ENCODE results near the gene TXNDC17. TPM values are rescaled to one million over a fixed set of nuclear protein-coding genes. Genes with fewer than 3 reads are reported as not detected.

TXNDC17 gene
- polyA plus RNA-seq, 1 donor = 136 TPM

DNA sequence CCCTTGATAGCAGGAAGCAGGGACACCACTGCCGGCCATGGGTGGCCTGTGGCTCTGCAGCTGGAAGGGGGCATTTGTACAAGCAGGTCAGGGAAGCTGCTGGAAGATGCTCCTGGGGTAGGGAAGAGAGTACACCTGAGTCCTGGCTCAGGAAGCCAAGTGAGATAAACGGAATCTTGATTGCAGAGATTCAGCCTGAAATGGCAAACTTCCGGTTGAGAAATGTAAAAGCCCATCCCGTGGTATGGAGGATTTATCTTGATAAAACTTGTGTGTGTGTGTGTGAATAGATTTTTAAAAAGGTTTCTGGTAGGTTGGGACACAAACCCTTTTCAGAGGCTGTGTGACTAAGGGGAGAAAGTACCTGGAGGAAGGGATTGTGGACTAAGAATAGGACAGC lies 40.3 kb downstream of the TXNDC17 start:
- Histone ChIP-seq H3K9me3 (ENCODE audit: control insufficient read depth, low read depth, low read length) (no peaks in the 10 kb centered on the region), H3K27ac (ENCODE audit: low read length) (peak overlapping the region; percentile 38), H3K4me1 (ENCODE audit: control insufficient read depth, insufficient read depth, low read length) (peaks cover 16% of the 10 kb centered on the region), H3K36me3 (ENCODE audit: control insufficient read depth, insufficient read depth, low read length) (no peaks in the 10 kb centered on the region), H3K27me3 (ENCODE audit: control insufficient read depth, insufficient read depth, low read length) (peaks cover 8% of the 10 kb centered on the region), H3K4me3 (ENCODE audit: low read length) (no peak overlapping the region)
- no CpG with 5 or more reads among the region's 4 CpGs for WGBS (ENCODE audit: insufficient coverage, low lambda C conversion rate)
- DNase-seq = no peak

DNA sequence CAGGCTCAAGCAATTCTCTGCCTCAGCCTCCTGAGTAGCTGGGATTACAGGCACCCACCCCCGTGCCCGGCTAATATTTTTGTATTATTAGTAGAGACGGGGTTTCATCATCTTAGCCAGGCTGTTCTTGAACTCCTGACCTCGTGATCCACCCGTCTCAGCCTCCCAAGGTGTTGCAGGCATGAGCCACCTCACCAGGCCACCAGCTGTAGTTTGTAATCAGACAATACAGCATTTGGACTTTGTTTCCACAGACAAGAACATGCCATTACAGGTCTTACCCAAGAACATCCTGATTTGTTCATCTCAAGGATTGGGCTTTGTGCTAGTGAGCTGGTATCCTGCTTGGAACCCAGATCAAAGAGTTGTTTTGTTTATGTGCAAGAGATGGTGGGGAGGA lies 40.8 kb downstream of the TXNDC17 start:
- H3K27me3 ChIP-seq (ENCODE audit: control insufficient read depth, insufficient read depth, low read length) = peaks cover 8% of the 10 kb centered on the region

DNA sequence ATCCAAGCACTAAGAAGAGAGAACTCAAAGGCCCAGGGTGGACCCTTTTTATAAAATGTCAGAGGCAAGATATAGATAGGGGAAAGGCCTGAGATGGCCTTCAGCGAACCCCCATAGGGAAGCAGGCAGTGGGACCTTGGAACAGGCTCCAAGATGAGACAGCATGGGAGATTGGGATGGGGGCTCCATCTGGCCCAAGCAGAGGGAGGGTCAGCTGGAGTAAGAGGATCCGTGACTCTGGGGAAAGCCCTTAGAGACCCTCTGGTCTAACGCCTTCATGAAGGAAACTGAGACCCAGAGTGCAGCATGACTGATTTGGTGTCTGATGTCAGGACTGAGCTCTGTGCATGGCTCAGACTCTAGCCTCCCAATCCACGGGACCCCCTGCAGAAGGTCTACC lies 41.5 kb downstream of the TXNDC17 start:
- Histone ChIP-seq H3K9me3 (ENCODE audit: control insufficient read depth, low read depth, low read length) (no peaks in the 10 kb centered on the region), H3K27ac (ENCODE audit: low read length) (no peak overlapping the region), H3K4me1 (ENCODE audit: control insufficient read depth, insufficient read depth, low read length) (peaks cover 13% of the 10 kb centered on the region), H3K36me3 (ENCODE audit: control insufficient read depth, insufficient read depth, low read length) (no peaks in the 10 kb centered on the region), H3K27me3 (ENCODE audit: control insufficient read depth, insufficient read depth, low read length) (peaks cover 8% of the 10 kb centered on the region), H3K4me3 (ENCODE audit: low read length) (no peak overlapping the region)
- DNase-seq = no peak
- no CpG with 5 or more reads among the region's 4 CpGs for WGBS (ENCODE audit: insufficient coverage, low lambda C conversion rate)

More for the DNA sequence above, 40.8 kb downstream of the TXNDC17 start:
- peak overlapping the region; percentile 38 for H3K27ac ChIP-seq (ENCODE audit: low read length)
- WGBS (ENCODE audit: insufficient coverage, low lambda C conversion rate) = no CpG with 5 or more reads among the region's 5 CpGs
- H3K9me3 ChIP-seq (ENCODE audit: control insufficient read depth, low read depth, low read length) = no peaks in the 10 kb centered on the region
- no peaks in the 10 kb centered on the region for H3K36me3 ChIP-seq (ENCODE audit: control insufficient read depth, insufficient read depth, low read length)
- no peak overlapping the region for H3K4me3 ChIP-seq (ENCODE audit: low read length)
- DNase-seq = peak; percentile 68 to 74
- H3K4me1 ChIP-seq (ENCODE audit: control insufficient read depth, insufficient read depth, low read length) = peaks cover 16% of the 10 kb centered on the region

DNA sequence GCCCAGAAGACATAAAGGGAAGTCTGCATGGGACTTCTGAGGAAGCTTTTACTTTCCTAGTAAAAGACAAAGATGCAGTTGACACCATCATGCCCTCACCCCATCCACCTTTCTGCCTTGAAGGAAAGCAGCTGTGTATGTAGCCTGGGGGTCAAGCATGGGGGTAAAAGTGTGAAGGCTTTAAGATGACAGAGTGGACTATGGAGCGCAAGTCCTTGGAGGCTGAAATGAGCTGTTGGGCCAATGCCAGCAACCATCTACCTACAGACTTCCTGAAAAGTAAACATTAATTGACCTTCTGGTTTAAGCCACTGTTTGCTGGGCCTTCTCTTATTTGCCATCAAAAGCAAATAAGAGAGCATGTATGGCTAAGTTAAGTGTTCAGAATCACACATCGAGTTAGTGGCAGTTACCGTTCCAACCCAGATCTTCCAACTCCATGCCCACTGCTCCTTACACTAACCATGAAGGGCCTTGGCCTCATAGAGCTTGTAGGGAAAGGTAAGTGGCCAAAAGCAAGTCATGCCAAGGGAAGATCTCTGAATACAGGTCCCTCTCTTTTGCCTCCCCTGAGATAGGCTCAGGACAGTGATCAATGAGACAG lies 42.3 kb downstream of the TXNDC17 start:
- WGBS (ENCODE audit: insufficient coverage, low lambda C conversion rate) = no CpG with 5 or more reads among the region's 3 CpGs
- Histone ChIP-seq H3K4me3 (ENCODE audit: low read length) (no peak overlapping the region), H3K27me3 (ENCODE audit: control insufficient read depth, insufficient read depth, low read length) (peaks cover 2% of the 10 kb centered on the region), H3K9me3 (ENCODE audit: control insufficient read depth, low read depth, low read length) (no peaks in the 10 kb centered on the region), H3K36me3 (ENCODE audit: control insufficient read depth, insufficient read depth, low read length) (no peaks in the 10 kb centered on the region), H3K4me1 (ENCODE audit: control insufficient read depth, insufficient read depth, low read length) (peaks cover 13% of the 10 kb centered on the region), H3K27ac (ENCODE audit: low read length) (no peak overlapping the region)
- DNase-seq = no peak

DNA sequence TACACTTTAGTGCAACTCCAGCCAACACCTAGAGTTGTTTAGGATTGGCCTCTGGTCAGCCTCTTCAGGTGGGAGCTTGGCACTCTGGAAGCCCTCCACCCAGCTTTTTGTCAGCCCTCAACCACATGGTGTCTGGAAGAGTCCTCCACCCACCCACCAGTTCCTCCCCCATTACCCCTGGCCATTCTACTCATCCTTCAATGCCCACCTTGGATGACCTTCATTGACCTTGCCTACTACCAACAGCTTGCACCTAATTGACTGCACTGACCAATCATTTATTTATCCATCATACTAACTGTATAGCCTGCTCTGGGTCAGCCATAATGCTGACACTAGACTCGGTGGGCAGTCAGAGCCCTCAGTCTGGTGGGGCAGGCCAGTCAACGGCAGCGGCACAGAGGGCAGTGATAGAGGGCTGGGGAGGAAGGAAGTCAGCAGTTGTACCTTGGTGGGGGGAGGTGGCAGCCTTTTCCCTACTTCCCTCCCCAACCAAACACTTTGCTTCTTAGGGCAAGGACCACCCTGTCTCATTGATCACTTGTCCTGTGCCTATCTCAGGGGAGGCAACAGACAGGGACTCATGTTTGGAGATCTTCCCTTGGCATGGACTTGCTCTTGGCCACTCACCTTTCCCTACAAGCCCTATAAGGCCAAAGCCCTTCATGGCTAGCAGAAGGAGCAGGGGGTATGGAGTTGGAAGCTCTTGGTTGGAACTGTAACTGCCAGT lies 43.0 kb downstream of the TXNDC17 start:
- Histone ChIP-seq H3K9me3 (ENCODE audit: control insufficient read depth, low read depth, low read length) (no peaks in the 10 kb centered on the region), H3K36me3 (ENCODE audit: control insufficient read depth, insufficient read depth, low read length) (no peaks in the 10 kb centered on the region), H3K4me3 (ENCODE audit: low read length) (no peak overlapping the region), H3K27me3 (ENCODE audit: control insufficient read depth, insufficient read depth, low read length) (no peaks in the 10 kb centered on the region), H3K27ac (ENCODE audit: low read length) (no peak overlapping the region), H3K4me1 (ENCODE audit: control insufficient read depth, insufficient read depth, low read length) (peaks cover 13% of the 10 kb centered on the region)
- WGBS (ENCODE audit: insufficient coverage, low lambda C conversion rate) = no CpG with 5 or more reads among the region's 3 CpGs
- DNase-seq = no peak

DNA sequence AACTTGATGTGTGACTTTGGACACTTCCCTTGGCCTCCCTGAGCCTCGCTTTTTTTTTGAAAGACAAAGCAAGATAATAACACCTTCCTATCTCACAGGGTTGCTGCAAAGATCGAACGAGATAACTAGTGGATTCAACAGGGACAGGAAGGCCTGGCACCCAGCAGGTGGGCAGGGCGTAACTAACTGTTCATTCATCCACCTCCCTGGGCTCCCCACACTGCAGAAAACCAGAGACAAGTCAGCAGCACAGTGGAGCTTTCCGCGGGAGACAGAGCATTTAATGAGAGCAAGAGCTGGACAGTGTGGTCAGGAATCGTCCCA lies 43.6 kb downstream of the TXNDC17 start:
- Histone ChIP-seq H3K4me3 (ENCODE audit: low read length) (no peak overlapping the region), H3K27ac (ENCODE audit: low read length) (no peak overlapping the region), H3K36me3 (ENCODE audit: control insufficient read depth, insufficient read depth, low read length) (no peaks in the 10 kb centered on the region), H3K9me3 (ENCODE audit: control insufficient read depth, low read depth, low read length) (no peaks in the 10 kb centered on the region), H3K4me1 (ENCODE audit: control insufficient read depth, insufficient read depth, low read length) (peaks cover 13% of the 10 kb centered on the region), H3K27me3 (ENCODE audit: control insufficient read depth, insufficient read depth, low read length) (no peaks in the 10 kb centered on the region)
- DNase-seq = no peak
- no CpG with 5 or more reads among the region's 7 CpGs for WGBS (ENCODE audit: insufficient coverage, low lambda C conversion rate)

DNA sequence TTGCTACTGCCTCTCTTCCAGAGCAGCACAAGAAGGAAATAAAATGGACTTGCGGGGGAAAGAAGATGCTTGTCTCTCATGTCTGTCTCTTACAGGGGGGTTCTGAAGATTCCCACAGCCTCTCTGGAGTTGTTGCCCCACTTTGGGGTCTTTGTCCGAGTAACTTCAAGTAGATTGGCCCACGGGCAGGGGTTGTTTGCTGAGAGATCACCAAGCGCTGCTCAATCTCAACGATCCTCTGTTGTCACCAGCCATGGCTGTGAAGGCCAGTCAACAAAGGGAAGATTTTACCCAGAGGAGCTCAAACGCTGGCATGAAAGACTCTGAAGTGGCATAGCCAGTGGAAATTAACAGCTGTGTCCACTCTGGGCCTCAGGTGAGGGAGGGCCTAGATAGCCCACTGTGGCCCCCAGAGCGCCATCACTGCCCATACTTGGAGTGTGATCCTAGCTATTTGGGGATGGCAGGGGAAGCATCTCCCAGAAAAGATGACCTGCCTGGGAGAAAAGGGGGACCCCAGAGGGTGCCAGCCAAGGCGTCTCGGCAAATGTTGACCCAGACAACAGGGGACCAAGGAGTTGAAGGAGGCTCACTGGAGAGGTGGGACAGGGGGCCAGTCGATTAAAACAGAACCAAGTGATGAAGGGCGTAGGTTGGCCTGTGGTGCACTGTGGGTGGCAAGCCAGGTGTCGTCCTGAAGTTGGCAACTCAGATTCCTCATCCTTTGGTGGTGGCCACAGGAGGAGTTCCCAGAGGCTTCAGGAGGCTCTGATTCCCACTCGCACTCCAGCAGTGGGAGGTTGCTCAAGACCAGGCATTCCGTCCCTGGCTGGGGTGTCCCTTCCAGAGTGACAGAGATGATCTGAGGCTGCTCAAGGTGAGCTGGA lies 44.3 kb downstream of the TXNDC17 start:
- no peak overlapping the region for H3K27ac ChIP-seq (ENCODE audit: low read length)
- H3K4me1 ChIP-seq (ENCODE audit: control insufficient read depth, insufficient read depth, low read length) = peaks cover 13% of the 10 kb centered on the region
- no peaks in the 10 kb centered on the region for H3K36me3 ChIP-seq (ENCODE audit: control insufficient read depth, insufficient read depth, low read length)
- WGBS (ENCODE audit: insufficient coverage, low lambda C conversion rate) = no CpG with 5 or more reads among the region's 14 CpGs
- no peaks in the 10 kb centered on the region for H3K9me3 ChIP-seq (ENCODE audit: control insufficient read depth, low read depth, low read length)
- H3K4me3 ChIP-seq (ENCODE audit: low read length) = no peak overlapping the region
- no peak for DNase-seq
- no peaks in the 10 kb centered on the region for H3K27me3 ChIP-seq (ENCODE audit: control insufficient read depth, insufficient read depth, low read length)

DNA sequence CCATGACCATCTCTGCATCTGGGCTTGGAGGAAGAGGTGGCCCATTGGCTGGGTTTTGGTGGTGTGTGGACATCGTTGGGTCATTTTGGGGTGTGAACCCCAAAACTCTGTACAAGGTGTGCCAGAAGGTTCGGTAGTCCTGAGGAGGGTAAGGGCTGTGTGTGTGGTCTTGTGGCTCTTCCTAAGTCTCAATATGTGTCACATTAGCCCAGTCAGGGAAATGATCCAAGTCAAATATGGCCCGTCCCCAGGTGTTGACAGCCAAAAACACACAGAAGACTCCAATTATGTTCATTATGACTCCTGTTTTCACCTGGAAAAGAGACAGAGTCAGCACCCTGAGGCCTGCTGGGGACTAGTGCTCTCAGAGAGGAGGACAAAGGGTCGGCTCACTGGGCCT lies 45.2 kb downstream of the TXNDC17 start:
- no peaks in the 10 kb centered on the region for H3K36me3 ChIP-seq (ENCODE audit: control insufficient read depth, insufficient read depth, low read length)
- H3K9me3 ChIP-seq (ENCODE audit: control insufficient read depth, low read depth, low read length) = no peaks in the 10 kb centered on the region
- H3K27me3 ChIP-seq (ENCODE audit: control insufficient read depth, insufficient read depth, low read length) = no peaks in the 10 kb centered on the region
- WGBS (ENCODE audit: insufficient coverage, low lambda C conversion rate) = no CpG with 5 or more reads among the region's 4 CpGs
- H3K27ac ChIP-seq (ENCODE audit: low read length) = no peak overlapping the region
- DNase-seq = no peak
- no peak overlapping the region for H3K4me3 ChIP-seq (ENCODE audit: low read length)
- H3K4me1 ChIP-seq (ENCODE audit: control insufficient read depth, insufficient read depth, low read length) = peaks cover 12% of the 10 kb centered on the region

DNA sequence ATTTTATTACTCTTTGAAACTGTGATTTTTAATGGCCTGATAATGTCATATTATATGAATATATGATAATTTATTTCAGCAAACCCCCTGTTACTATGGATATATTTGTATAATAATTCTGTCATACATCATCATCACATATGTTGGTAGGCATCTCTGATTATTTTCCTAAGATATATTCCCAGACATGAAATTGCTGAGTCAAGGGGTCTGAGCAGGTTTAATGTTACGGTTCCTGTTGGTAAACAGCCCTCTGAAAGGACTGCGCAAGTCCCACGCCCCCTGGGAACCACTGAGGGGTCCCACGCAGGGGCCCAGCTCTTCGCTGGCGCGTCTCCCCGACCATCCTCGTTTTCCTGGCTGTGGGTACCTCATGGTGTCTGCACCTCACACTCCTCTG lies 48.1 kb downstream of the TXNDC17 start:
- no CpG with 5 or more reads among the region's 9 CpGs for WGBS (ENCODE audit: insufficient coverage, low lambda C conversion rate)
- H3K4me3 ChIP-seq (ENCODE audit: low read length) = no peak overlapping the region
- no peaks in the 10 kb centered on the region for H3K36me3 ChIP-seq (ENCODE audit: control insufficient read depth, insufficient read depth, low read length)
- no peaks in the 10 kb centered on the region for H3K9me3 ChIP-seq (ENCODE audit: control insufficient read depth, low read depth, low read length)
- peaks cover 8% of the 10 kb centered on the region for H3K4me1 ChIP-seq (ENCODE audit: control insufficient read depth, insufficient read depth, low read length)
- H3K27ac ChIP-seq (ENCODE audit: low read length) = no peak overlapping the region
- no peak for DNase-seq
- H3K27me3 ChIP-seq (ENCODE audit: control insufficient read depth, insufficient read depth, low read length) = no peaks in the 10 kb centered on the region

DNA sequence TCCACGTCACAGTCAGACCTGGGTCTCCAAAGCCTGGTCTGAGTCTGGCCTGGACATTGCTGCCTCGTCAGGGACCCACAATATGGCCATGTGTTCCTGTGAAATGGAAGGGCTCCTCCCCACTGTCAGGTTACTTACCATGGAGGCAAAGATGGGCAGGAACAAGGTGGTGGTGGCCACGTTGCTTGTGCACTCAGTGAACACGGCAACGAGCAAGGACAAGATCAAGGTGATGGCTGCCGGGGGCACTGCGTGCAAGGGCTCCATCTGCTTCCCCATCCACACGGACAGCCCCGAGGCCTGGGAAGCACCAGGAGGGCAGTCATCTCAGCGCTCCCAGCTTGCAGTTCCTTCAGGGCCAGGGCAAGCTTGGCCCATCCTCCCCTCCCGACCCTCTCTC lies 49.8 kb downstream of the TXNDC17 start:
- H3K9me3 ChIP-seq (ENCODE audit: control insufficient read depth, low read depth, low read length) = no peaks in the 10 kb centered on the region
- H3K27me3 ChIP-seq (ENCODE audit: control insufficient read depth, insufficient read depth, low read length) = no peaks in the 10 kb centered on the region
- H3K27ac ChIP-seq (ENCODE audit: low read length) = no peak overlapping the region
- WGBS (ENCODE audit: insufficient coverage, low lambda C conversion rate) = no CpG with 5 or more reads among the region's 11 CpGs
- H3K4me1 ChIP-seq (ENCODE audit: control insufficient read depth, insufficient read depth, low read length) = peaks cover 5% of the 10 kb centered on the region
- DNase-seq = no peak
- no peak overlapping the region for H3K4me3 ChIP-seq (ENCODE audit: low read length)
- no peaks in the 10 kb centered on the region for H3K36me3 ChIP-seq (ENCODE audit: control insufficient read depth, insufficient read depth, low read length)

Measured in large intestine (tissue), 3 donors.